Activated CD8-positive, alpha-beta T cell treated with anti-CD3 and anti-CD28 coated beads for 36 hours (primary cell): ENCODE data around the gene RPGRIP1L. TPM values are rescaled to one million over a fixed set of nuclear protein-coding genes. Genes with fewer than 3 reads are reported as not detected.

Experiments
- ATAC-seq: fragments of 200-7000 bp; cut with Tn5 transposase; one replicate; pipeline ENCODE4 v1.10.0; 2021; ENCODE audit warnings: mild to moderate bottlenecking, moderate library complexity
- CTCF ChIA-PET: fragments of 350-600 bp; sonication (Branson Sonifier 250); formaldehyde crosslinking; loops from one replicate; lab custom pipeline; 2021; ENCODE audit warnings: antibody characterized with exemption; lab: Charles Lee
- POLR2A ChIA-PET: fragments of 350-600 bp; sonication (Branson Sonifier 250); formaldehyde crosslinking; loops from one replicate; lab custom pipeline; 2021; ENCODE audit warnings: antibody characterized with exemption; lab: Charles Lee
- DNase-seq: peaks from one replicate; pipeline ENCODE4 v3.0.0-alpha.2; 2020
- H3K27ac Mint-ChIP-seq: one replicate; pipeline ENCODE4 v1.8.0; 2021; ENCODE audit warnings: mild to moderate bottlenecking, mixed read lengths
- H3K27me3 Mint-ChIP-seq: one replicate; pipeline ENCODE4 v1.8.0; 2021; ENCODE audit warnings: mixed read lengths
- H3K36me3 Mint-ChIP-seq: one replicate; pipeline ENCODE4 v1.8.0; 2021; ENCODE audit warnings: low read depth, mixed read lengths
- H3K4me1 Mint-ChIP-seq: one replicate; pipeline ENCODE4 v1.8.0; 2021; ENCODE audit warnings: low read depth, mixed read lengths
- H3K4me3 Mint-ChIP-seq: one replicate; pipeline ENCODE4 v1.8.0; 2021; ENCODE audit warnings: mild to moderate bottlenecking, moderate library complexity, mixed read lengths
- H3K9me3 Mint-ChIP-seq: one replicate; pipeline ENCODE4 v1.8.0; 2021; ENCODE audit warnings: mixed read lengths
- intact Hi-C: fragments of 100-400 bp; cut with micrococcal nuclease; formaldehyde crosslinking; loops from one replicate; pipeline ENCODE4 v1.10.0; 2022
- total RNA-seq, 2 experiments: library from RNA; stranded (reverse); gene quantifications; one replicate each; pipeline ENCODE4 v1.2.3, GENCODE V29; 2021
- TF ChIP-seq, protein P1 (sequence below): fragments of 200-600 bp; IDR thresholded peaks from one replicate; pipeline ENCODE4 v1.8.0; 2022; ENCODE audit warnings: antibody characterized with exemption, mild to moderate bottlenecking

The RPGRIP1L gene
- total RNA-seq, 2 experiments from 2014 or later, result 6.0 to 6.2 TPM

DNA sequence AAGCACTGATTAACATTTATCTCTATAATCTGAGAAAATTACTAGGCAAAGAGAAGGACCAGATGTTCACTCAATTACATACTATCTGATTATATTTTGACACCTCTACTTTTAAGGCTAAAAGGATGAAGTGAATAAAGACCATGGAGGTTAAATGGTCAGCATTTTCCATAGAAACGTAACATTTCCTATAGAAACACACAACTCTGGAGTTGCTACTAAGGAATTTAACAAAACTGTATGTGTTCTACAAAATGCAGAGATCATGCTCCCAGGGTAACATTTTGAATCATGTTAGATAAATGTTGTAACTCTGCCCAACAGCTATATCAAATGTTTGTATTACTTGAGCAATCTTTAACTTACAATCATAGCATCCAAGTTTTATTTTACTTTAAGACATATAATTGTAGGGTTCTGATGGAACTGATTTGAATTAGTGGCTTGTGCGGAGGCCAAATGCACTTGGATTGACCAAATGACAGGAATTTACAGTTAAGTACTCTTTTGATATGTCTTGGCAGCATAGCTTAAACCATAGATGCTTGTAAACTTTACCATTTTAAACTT, 97.7 kb downstream of the RPGRIP1L start:
- H3K4me3 Mint-ChIP-seq, result no peak overlapping the region
- peaks cover 4% of the 10 kb centered on the region for H3K36me3 Mint-ChIP-seq
- no peak overlapping the region for H3K27ac Mint-ChIP-seq
- ChIA-PET POLR2A (no interaction called here), CTCF (no interaction called here)
- ATAC-seq, result no peak
- no peaks in the 10 kb centered on the region for H3K27me3 Mint-ChIP-seq
- H3K9me3 Mint-ChIP-seq, result no peaks in the 10 kb centered on the region
- TF ChIP-seq, protein P1, sequence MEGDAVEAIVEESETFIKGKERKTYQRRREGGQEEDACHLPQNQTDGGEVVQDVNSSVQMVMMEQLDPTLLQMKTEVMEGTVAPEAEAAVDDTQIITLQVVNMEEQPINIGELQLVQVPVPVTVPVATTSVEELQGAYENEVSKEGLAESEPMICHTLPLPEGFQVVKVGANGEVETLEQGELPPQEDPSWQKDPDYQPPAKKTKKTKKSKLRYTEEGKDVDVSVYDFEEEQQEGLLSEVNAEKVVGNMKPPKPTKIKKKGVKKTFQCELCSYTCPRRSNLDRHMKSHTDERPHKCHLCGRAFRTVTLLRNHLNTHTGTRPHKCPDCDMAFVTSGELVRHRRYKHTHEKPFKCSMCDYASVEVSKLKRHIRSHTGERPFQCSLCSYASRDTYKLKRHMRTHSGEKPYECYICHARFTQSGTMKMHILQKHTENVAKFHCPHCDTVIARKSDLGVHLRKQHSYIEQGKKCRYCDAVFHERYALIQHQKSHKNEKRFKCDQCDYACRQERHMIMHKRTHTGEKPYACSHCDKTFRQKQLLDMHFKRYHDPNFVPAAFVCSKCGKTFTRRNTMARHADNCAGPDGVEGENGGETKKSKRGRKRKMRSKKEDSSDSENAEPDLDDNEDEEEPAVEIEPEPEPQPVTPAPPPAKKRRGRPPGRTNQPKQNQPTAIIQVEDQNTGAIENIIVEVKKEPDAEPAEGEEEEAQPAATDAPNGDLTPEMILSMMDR, result no peak
- intact Hi-C loops, result no loop called here
- DNase-seq, result no peak
- no peaks in the 10 kb centered on the region for H3K4me1 Mint-ChIP-seq

DNA sequence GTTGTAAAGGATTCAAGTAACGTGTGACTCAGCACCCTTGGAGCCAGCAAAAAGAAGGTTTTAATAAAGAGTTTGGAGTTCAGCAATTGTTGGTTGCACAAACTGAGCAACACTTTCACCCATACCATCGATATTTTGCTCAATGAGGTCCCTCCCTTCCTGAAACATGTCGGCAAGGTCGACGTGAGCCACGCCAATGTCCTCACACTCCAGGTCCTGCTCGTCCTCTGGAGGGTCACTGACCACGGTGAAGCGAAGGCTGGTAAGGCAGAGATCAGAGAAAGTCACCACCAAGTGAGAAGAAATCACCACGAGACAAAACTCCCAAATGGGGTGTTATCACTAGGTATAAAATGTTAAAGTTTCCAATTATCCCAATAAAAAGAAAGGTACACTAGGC, 98.3 kb downstream of the RPGRIP1L start:
- TF ChIP-seq, protein P1, result no peak
- no peaks in the 10 kb centered on the region for H3K9me3 Mint-ChIP-seq
- CTCF ChIA-PET, result no interaction called here
- ATAC-seq (no peak), DNase-seq (no peak)
- H3K27me3 Mint-ChIP-seq, result no peaks in the 10 kb centered on the region
- H3K4me3 Mint-ChIP-seq, result no peak overlapping the region
- intact Hi-C loops, result no loop called here
- POLR2A ChIA-PET, result no interaction called here
- no peak overlapping the region for H3K27ac Mint-ChIP-seq
- peaks cover 4% of the 10 kb centered on the region for H3K36me3 Mint-ChIP-seq
- H3K4me1 Mint-ChIP-seq, result no peaks in the 10 kb centered on the region

DNA sequence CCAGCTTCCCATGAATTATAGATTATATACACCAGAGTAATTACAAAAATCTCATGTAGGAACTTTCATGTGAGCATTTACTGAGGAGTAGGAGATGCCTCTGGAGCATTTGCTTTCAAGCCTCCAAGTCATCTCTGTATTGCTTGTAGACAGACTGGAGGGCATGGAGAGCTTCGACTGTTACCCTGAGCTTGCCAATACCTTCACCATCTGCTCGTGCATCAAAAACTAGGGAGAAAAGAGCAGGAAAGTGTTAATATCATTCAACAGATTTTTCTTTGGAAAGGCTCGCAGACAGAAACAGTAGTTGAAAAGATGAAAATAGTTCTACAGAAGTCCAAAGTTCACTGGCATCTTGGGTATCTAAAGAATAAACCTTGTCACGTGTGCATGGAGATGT, 101.7 kb downstream of the RPGRIP1L start:
- TF ChIP-seq, protein P1, result no peak
- intact Hi-C loops, result no loop called here
- Mint-ChIP-seq H3K4me1 (no peaks in the 10 kb centered on the region), H3K4me3 (no peak overlapping the region), H3K27ac (no peak overlapping the region), H3K36me3 (peaks cover 4% of the 10 kb centered on the region), H3K9me3 (no peaks in the 10 kb centered on the region), H3K27me3 (no peaks in the 10 kb centered on the region)
- ATAC-seq, result no peak
- CTCF ChIA-PET, result interaction anchor here (1.0 kb wide), 1 partner anchor 52 kb away, joined by 3 read pairs; no protein-coding TSS in a partner anchor
- no peak for DNase-seq
- POLR2A ChIA-PET, result no interaction called here

DNA sequence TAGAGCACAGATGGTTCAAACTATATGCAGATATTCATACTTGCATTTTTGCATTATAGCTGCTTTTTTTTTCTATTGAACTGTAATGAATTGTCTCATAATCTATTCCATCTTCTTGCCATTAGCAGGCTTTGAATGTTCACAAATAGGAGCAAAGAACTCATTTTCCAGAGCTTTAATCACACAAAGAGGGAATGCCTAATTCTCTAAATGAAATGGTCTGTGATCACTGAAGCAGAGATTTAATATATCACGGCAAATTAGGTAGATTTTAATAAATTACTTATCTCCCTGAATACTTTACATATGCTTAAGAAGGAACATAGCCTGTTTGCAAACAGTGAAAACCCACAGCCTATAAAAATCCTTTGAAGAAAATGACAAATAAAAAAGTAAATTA, 103.0 kb downstream of the RPGRIP1L start:
- POLR2A ChIA-PET, result no interaction called here
- intact Hi-C loops, result no loop called here
- CTCF ChIA-PET, result interaction anchor here (1.1 kb wide), 1 partner anchor 142 kb away, joined by 3 read pairs; no protein-coding TSS in a partner anchor

DNA sequence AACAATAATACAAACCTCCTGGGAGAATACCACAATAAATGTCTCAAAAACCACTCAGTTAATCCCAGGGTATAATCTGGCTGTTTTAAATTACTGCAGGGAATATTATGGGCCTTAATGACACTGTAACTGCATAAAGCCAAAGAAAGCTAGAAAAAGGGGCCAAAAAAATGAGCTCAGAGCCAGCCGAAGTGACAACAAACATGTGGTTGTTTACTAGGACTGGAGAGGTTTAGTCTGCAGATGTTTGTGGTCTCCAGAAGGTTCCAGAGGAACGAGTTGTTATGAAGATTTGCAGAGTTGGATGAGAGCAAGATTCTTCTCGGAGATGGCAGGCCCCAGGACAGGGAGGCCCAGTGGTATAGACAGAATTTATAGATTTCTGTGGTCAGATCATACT, 103.5 kb downstream of the RPGRIP1L start:
- Mint-ChIP-seq H3K27ac (no peak overlapping the region), H3K4me1 (no peaks in the 10 kb centered on the region), H3K36me3 (peaks cover 6% of the 10 kb centered on the region), H3K9me3 (peaks cover 14% of the 10 kb centered on the region), H3K27me3 (no peaks in the 10 kb centered on the region), H3K4me3 (no peak overlapping the region)
- intact Hi-C loops, result no loop called here
- CTCF ChIA-PET, result interaction anchor here (1.1 kb wide), 1 partner anchor 143 kb away, joined by 3 read pairs; no protein-coding TSS in a partner anchor
- TF ChIP-seq, protein P1, result no peak
- DNase-seq (no peak), ATAC-seq (no peak)
- POLR2A ChIA-PET, result no interaction called here

More for the DNA sequence above, 103.0 kb downstream of the RPGRIP1L start:
- Mint-ChIP-seq H3K4me3 (no peak overlapping the region), H3K27ac (no peak overlapping the region), H3K36me3 (peaks cover 9% of the 10 kb centered on the region), H3K27me3 (no peaks in the 10 kb centered on the region), H3K9me3 (peaks cover 9% of the 10 kb centered on the region), H3K4me1 (no peaks in the 10 kb centered on the region)
- ATAC-seq, result no peak
- TF ChIP-seq, protein P1, result no peak
- no peak for DNase-seq
